GM18505 (cell line): ENCODE measurements around the gene MBNL1.
"Not testable (repeated sequence)": the region's sequence is repeated elsewhere in the genome, so short reads cannot be mapped to it uniquely, and the experiment has no call there.

ENCODE experiments used
- ATAC-seq: cut with Tn5 transposase; IDR thresholded peaks from one replicate; pipeline ENCODE4 v1.9.1; 2021; ENCODE audit not compliant: unreplicated experiment
- POLR2A ChIP-seq: IDR thresholded peaks from 4 replicates; pipeline ENCODE4 v1.6.1; 2011; ENCODE audit warnings: borderline replicate concordance; ENCODE audit not compliant: insufficient read depth, insufficient read length; ENCODE audit errors: extremely low read depth

MBNL1 gene

DNA sequence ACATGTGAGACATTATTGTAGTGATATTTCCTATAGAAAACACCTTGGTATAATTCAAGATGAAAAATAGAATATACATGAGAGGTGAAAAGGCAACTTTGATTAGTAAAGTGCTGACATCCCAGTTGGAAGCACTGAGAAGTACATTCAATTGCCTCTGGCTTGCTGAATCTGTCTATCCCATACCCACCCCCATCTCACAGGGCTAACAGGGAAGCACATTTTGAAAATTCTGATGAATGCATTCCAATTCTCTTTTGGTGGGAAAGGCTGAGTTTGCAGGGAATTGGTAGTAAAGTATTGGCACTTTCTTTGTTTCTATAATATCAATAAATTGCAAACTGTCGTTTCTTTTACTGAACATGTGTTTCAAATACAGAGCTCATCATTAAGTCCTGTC, 122.9 kb downstream of the MBNL1 start:
- no peak for TF ChIP-seq POLR2A
- no peak for ATAC-seq

DNA sequence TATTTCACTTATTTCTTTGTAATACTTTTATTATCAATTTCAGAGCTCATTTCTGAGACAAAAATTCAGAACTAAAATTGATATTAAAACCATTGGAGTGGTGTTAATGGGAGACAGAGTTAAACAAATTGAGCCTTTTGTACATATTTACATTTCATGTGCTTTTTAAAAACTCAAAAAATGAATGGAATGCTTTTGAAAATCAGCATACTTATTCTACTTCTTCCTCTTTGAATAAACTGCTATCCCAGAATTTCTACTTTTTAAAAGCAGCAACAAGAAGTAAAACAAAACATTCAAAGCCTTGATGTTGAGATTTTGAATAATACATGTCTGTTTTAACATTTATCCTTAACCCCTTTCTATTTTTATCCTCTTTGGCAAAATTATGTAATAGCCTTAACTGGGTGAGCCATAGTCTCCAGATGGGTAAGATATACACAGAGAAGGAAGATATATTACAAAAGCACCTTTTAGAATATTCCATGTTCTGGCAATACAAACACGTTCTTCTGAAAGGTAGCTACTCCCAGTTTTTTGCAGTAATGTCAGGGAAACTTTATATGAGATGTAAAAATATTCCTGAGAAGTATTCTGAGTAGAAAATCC, 123.6 kb downstream of the MBNL1 start:
- no peak for ATAC-seq
- TF ChIP-seq POLR2A: no peak

DNA sequence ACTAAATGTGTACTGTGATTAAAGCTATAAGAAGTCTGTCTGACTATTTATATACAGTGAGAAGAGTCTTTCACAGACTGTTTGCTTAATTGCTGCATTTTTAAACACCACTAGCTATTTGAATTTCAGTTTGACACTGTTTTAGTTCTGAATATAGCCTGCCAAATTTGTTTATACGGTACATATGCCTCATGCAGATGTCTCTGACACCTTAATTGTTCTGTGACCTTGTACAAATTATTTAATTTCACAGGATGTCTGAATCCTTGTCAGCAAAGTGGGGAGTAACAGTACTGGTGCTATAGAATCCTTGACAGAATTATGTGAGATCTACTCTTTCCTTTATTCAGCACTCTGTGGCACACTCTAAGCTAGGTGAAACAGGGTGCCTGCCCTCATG, 125.5 kb downstream of the MBNL1 start:
- ATAC-seq: no peak
- TF ChIP-seq POLR2A: no peak

DNA sequence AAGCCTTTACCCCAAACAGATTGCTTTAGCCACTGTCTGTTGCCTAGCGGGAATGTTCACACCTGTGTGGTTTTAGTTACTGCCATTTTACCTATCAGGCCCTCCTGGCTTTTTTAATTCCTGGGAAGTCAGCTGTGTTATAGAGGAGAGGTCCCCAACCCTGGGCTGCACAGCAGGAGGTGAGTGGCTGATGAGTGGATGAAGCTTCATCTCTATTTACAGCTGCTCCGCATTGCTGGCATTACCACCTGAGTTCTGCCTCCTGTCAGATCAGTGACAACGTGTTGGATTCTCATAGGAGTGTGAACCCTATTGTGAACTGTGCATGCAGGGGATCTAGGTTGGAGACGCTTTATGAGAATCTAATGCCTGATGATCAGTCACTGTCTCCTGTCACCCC, 127.0 kb downstream of the MBNL1 start:
- no peak for TF ChIP-seq POLR2A
- ATAC-seq: no peak

DNA sequence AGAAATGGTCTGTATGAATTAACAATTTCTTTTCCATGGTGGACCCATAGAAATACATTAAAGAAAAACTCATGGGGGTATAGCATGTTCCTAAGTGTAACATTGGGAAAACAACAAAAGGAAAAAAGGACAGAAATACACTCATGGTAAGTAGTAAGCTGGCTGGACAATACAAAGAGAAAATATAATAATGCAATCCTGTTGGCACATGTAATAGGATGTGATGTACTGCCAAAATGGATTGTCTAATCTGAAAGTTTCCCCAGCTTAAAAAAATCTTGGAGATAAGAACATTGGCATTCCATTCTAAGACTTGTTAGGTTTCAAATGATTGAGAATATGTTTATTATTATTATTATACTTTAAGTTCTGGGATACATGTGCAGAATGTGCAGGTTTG, 128.1 kb downstream of the MBNL1 start:
- no peak for ATAC-seq
- TF ChIP-seq POLR2A: no peak

DNA sequence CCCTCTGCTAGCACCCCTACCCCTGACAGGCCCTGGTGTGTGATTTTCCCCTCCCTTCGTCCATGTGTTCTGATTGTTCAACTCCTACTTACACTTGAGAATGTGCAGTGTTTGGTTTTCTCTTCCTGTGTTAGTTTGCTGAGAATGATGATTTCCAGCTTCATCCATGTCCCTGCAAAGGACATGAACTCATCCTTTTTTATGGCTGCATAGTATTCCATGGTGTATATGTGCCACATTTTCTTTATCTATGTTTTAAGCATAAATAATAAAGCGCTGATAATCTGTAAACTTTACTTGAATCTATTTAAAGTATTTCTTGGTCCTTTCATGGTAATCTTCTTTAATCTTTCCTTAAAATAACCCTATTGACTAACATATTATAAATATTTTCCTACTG, 128.6 kb downstream of the MBNL1 start:
- not testable (repeated sequence) for ATAC-seq

DNA sequence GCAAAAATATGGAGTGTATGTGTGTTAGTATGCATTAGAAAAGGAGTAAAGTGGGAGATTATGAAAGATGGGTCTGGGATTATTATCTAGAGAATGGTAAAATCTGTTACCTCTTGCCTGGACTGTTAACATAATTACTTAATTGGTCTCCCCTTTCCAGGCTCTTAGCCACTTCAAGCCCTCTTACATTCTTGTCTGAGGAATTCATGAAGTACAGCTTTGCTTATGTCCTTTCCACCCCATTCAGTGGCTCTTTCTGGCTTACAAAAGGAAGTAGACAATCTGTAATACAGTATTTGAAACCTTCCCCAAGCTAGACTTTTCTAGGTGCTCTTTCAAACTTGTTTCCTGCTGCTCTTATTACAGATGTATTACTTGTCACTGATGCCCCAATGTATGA, 129.8 kb downstream of the MBNL1 start:
- no peak for ATAC-seq
- TF ChIP-seq POLR2A: no peak

DNA sequence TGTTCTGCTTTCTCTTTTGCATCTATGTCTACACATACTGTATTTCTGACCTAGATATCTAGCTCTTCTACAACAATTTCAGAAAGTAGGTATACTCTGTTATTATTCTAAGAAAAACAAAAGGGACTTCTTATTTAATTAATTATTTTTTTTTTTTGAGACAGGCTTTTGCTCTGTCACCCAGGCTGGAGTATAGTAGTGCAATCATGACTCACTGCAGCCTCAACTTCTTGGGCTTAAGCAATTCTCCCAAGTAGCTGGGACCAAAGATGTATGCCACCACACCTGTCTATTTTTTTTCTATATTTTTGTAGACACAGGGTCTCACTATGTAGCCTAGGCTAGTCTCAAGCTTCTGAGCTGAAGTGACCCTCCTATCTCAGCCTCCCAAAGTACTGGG, 130.6 kb downstream of the MBNL1 start:
- no peak for ATAC-seq
- TF ChIP-seq POLR2A: no peak

DNA sequence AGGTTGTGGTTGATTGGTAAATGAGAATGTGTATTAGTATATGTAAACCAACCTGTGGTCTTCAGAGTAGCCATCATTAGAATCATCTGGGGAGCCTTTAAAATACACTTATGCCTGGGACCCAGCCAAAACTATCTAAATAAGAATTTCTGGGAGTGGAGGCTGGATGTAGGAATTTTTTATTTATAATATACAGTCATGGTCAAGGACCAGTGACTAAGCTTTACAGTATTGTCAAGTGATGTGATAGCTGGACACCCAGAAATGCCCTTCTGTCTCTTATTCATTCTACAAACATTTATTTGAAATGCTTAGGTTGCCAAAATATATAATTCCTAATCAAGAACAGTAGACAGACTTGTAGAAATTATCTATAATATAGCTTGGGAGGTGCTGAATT, 132.2 kb downstream of the MBNL1 start:
- TF ChIP-seq POLR2A: no peak
- ATAC-seq: no peak

DNA sequence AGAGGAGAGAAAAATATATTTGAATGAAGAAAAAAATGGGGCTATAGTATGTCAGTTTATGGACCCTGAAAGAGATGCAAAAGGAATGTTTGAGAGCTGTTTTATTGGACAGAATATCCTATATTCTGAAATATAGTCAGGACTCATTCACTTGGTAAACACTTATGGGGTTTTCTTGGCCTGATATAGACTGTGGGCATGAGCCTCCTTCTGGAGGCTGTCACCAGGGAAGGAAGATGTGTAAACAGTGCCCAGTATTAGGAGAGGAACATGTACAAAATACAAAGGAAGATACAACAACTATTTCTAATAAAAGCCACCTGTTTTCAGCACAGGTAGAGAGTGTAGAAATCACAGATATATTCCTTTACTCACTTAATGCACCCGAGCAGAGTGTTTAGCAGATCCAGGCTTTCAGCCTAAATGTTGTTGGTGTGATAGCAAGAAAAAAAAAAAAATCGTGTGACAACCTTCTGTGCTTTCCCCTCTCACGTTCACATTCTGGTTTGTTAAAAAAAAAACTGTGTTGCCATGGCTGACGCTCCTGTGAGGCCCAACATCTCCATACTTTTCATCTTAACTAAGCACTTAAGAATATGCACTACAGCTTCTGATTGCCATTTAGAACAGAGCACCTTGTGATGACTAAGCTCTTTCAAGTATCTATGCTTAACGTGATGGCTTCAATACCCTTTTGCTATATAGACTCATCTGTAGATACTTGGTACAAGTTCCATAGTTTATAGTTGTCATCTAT, 134.1 kb downstream of the MBNL1 start:
- no peak for ATAC-seq
- TF ChIP-seq POLR2A: no peak

DNA sequence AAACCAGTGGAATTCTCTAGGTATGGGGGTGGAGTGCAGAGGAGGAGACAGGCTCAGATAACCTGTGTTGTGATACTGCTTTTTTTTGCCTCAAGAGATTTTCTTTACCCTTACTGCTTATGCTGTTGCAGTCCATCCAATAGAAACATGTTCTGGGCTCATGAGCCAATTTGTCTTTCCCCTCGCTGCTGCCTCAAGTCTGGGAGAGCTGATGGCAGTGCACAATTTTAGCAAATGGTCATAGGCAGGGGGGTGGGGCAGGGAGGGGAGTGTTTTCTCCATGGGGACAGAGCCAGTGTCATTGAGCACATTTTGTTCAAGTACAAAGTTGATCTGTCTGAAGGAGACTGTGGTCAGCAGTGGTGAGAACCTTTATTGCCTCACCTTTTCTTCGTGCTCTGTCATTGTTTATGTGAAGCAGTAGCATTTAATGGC, 134.9 kb downstream of the MBNL1 start:
- TF ChIP-seq POLR2A: no peak
- no peak for ATAC-seq

DNA sequence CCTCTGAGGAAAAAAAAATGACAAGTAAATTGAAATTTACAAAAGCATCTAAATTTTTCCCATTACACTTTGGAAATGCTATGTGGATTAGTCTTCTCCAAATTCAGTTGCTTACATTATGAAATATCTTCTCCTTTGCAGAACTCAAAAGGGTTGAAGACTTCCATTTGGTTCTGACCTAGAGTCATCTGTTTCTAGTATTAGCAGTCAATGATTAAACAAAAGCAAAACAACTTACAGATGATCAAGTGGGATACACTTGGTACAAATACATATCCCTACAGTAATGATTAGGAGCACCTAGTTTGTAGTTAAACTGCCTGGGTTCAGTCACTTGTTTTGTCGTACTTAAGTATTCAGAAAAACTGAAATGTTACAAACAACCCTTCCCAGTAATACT, 136.2 kb downstream of the MBNL1 start:
- TF ChIP-seq POLR2A: no peak
- ATAC-seq: no peak

DNA sequence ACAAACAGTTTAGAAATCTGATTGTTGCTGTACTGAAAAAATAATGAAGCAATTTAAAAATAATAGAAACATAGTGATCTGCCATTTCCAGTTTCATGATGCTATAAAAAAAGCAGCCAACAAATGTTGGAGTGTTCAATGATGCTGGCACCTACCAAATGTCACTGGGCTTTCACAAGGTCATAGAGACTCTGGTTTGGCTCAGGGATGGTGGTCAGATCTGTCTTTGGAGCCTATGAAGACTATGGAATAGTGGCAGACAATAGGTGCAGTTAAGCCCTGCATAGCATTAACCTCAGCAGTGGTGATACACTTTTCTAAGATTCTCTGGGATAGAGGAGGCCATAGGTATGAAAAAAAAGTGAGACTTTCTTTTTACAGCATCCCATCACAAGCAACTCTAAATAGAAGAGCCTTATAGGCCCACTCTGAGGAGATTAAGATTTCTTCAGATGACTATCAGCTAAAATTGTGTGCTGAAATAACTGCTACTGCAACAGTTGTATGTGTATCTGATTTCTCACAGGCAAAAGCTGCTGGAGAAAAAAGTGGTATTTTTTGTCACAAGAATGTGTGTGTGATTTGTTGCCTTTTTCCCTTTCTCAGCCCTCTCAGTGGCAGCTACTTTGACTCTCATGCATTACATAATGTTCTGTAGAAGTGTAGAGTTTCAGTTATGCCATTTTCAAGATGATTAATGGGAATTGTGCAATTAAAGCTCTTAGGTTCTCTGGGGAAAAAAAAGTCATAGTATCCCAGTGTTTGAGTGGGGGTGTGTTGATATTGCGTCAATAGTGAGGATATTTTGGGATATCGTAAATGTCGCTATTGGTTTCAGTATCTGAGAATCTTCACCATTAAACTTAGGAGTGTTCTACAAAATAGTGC, 137.4 kb downstream of the MBNL1 start:
- no peak for TF ChIP-seq POLR2A
- ATAC-seq: no peak

DNA sequence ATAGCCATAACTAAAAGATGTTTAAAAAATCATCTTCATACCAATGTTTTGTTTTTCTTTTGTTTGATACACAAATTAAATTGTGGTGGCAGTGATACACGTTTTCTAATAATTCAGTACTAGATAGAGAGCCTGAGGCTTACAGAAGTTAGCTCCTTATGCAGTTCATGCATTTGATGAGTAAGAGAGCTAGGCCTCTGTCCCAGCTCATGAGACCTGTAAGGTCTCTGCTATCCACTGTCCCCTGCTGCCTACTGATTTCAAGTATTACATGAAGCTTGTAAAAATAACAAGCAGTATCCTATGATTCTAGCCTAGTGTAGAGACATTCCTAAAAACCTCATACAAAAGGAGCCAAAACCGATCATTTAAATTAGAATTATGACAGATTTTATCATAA, 144.5 kb downstream of the MBNL1 start:
- no peak for ATAC-seq
- TF ChIP-seq POLR2A: no peak

DNA sequence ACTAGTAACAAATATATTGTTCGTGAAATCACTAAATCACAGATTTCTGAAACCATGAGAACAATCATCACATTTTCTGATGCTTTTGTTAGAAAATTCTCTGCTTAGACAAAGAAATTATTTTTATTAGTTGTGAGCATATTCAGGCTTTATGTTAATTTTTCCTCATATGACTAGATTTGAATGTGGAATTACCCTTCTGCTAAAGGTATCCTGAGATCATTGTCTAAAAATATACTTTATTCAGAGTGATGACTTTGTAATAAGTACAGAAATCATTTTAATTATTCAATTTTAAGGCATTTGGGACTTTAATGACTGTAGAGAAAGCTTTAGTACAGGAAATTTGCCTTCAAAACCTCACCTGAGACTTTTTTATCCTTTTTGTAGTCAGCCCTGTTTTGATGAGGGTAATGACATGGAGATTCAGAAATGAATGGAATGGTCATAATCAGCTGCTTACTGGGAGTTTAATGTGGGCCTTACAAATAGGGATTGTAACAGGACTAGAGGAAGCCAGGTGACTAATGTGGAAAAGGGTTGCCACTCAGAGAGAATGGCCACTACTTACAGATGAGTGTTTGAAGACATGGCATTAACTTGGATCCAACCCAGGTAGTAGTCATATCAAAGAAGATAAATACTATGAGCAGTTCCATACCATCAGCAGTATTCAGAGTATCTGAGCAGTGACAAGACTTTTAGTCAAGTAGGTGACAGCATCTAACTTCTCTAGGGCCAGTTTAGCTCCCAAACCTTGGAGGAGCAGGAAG, 148.3 kb downstream of the MBNL1 start:
- no peak for ATAC-seq
- TF ChIP-seq POLR2A: no peak
